GM15510 (cell line): ENCODE results near the gene PLCB4.

Source experiments
- POLR2A ChIP-seq: IDR thresholded peaks from 3 replicates; pipeline ENCODE4 v1.6.1; 2011; ENCODE audit warnings: borderline replicate concordance; ENCODE audit not compliant: insufficient read length; ENCODE audit errors: extremely low read depth

Gene PLCB4

DNA sequence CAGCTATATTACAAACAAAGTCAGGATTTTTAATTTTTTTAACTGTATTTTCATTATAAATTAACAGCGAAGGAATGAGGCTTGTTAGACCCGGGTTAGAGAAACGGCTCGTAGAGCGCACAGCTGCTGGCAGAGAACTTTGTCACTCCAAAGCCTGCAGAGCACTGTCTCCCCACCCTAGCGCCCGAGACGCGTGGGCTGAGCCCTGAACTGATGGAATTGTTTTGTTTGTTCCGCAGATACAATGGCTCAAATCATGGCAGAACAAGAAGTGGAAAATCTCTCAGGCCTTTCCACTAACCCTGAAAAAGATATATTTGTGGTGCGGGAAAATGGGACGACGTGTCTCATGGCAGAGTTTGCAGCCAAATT, 446.3 kb downstream of the PLCB4 start:
- no peak for TF ChIP-seq POLR2A

DNA sequence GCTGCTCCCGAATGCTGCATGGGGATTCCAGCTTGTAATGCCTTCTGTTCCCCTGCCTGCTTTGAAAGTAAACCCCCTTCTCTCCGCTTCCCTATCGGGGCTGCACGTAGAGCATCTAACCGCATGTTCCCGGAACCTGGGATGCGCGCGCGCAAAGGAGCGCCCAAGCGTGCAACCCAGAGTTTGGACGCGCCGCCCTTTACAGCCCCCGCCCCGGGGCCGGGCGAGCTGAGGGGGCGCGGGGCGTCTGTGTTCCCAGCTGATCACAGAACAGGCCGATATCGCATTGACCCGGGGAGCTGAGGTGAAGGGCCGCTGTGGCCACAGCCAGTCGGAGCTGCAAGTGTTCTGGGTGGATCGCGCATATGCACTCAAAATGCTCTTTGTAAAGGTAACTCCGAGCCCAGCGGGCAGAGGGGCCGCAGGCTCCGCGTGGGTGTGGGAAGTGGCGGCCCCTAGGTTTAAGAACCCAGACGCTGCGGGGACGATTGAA, 446.9 kb downstream of the PLCB4 start:
- TF ChIP-seq POLR2A, result no peak

DNA sequence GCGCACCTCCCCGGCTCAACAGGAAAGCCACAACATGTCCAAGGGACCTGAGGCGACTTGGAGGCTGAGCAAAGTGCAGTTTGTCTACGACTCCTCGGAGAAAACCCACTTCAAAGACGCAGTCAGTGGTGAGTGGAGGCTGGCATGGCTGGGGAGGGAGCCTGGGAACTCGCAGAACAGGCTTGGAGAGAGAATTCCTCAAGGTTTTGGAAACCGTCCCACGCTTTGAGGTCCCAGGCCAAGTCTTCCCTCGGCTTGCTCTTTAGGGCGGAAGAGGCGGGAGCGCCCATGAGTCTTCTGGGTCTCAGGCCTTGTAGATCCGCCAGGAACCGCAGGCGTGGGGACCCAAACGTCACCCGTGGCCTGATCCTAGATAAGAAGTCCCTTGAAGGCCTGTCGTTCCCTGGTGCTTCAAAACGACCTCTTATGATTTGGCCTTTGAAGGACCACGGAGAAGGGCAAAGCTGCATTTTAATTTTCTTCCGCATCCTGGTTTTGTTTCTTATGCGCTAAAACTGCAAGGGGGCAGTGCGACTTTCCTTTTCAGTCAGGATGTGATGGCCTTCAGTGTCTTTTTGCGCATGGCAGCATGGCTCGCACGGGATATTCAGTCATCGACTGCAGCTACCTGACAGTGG, 447.5 kb downstream of the PLCB4 start:
- TF ChIP-seq POLR2A, result no peak

GRCh38 chr20:9517297-9518162, 448.6 kb downstream of the PLCB4 start:
- no peak for TF ChIP-seq POLR2A

DNA sequence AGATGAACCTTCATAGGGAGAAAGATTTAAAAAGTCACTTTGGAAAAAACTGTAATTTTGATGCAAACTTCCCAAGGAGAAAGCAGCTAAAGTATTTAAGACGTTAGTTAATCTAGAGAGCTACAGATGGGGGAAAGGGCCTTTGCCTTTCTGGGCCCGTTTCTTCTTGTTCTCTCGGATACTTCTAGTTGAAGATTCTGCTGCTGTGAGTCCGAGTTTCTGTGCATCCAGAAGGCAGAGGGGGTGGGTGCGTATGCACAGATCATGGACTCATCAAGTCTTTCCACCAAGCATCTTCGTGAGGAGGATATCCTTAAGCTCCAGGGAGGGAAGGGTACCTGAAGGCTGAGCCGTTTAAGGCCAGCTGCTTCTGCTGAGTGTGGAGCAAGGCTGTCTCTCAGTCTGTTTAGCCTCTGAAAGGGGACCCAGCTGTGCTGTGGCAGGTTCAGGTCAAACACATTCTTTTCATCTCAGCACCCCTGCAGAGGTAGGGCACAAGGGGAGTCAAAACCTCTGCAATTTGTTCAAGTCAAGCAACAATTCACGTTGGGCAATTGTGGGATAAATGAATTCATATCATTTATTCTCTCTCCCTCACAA, 449.8 kb downstream of the PLCB4 start:
- no peak for TF ChIP-seq POLR2A

GRCh38 chr20:9520086-9520485, 451.2 kb downstream of the PLCB4 start:
- TF ChIP-seq POLR2A, result no peak

DNA sequence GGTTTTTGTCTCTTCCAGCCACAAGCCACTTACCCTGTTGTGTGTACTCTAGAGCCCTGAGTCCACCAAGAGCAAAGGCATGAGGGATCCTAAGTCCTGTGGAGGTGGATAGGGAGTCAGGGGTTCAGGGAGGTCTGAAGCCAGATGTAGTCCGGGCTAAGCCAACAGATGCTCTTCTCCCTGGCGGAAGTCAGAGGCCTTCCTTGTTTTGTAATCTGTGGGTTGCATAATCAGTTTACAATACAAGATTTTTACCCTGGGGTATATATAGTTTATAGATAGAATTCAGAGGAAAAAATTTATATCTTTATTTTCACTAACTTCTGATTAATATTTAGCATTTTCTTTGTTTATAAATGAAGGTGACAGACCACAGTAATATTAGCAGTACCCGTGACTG, 454.7 kb downstream of the PLCB4 start:
- no peak for TF ChIP-seq POLR2A
